ENCODE measurements around the gene GATA5.

DNA sequence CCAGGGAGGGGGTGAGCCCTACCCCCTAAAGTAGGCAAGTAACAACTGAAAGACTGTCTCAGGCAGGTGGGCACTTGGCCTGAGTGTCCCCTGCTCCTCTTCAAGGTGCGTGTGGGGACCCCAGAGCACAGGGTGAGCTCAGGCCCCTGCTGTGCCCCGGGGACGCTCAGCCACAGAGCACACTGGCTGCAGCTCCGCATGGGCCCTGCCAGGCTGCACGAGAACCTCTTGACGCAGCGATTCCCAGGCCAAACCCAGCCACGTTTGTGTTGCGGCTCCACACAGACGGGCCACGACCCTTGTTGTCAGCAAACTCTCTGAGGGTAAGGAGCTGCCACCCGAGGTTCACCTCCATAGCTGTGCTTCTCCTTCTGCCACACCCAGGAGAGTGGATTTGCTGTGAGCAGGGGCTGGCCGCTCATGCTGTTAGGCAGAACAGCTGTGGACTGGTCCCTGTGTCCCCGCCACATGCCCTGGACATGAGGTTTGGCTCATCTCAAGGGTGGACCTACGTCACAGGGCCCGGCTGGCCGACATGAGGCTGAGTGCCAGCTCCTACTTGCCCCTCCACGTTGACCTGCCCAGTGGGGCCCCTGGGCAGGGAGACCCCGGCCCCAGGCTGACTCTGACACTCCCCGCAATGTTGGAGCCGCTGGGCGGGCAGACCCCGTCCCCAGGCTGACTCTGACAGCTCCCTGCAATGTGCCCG, 29.7 kb upstream of the GATA5 start:
- TF ChIP-seq, protein P1, sequence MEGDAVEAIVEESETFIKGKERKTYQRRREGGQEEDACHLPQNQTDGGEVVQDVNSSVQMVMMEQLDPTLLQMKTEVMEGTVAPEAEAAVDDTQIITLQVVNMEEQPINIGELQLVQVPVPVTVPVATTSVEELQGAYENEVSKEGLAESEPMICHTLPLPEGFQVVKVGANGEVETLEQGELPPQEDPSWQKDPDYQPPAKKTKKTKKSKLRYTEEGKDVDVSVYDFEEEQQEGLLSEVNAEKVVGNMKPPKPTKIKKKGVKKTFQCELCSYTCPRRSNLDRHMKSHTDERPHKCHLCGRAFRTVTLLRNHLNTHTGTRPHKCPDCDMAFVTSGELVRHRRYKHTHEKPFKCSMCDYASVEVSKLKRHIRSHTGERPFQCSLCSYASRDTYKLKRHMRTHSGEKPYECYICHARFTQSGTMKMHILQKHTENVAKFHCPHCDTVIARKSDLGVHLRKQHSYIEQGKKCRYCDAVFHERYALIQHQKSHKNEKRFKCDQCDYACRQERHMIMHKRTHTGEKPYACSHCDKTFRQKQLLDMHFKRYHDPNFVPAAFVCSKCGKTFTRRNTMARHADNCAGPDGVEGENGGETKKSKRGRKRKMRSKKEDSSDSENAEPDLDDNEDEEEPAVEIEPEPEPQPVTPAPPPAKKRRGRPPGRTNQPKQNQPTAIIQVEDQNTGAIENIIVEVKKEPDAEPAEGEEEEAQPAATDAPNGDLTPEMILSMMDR (conservative IDR thresholded peaks at IDR 0.05; ENCODE audit: low read depth, low read length): no peak
- no peak for TF ChIP-seq EZH2 (IDR thresholded peaks at IDR 0.05; ENCODE audit: low read length, unreplicated experiment)
- no peak for TF ChIP-seq EZH2phosphoT487 (IDR thresholded peaks at IDR 0.05; ENCODE audit: borderline replicate concordance, low read length)
